ENCODE data around the gene EPX. TPM values are rescaled to one million over a fixed set of nuclear protein-coding genes. Genes with fewer than 3 reads are reported as not detected.

EPX gene
- total RNA-seq, 2 experiments from 2014 or later = not detected

DNA sequence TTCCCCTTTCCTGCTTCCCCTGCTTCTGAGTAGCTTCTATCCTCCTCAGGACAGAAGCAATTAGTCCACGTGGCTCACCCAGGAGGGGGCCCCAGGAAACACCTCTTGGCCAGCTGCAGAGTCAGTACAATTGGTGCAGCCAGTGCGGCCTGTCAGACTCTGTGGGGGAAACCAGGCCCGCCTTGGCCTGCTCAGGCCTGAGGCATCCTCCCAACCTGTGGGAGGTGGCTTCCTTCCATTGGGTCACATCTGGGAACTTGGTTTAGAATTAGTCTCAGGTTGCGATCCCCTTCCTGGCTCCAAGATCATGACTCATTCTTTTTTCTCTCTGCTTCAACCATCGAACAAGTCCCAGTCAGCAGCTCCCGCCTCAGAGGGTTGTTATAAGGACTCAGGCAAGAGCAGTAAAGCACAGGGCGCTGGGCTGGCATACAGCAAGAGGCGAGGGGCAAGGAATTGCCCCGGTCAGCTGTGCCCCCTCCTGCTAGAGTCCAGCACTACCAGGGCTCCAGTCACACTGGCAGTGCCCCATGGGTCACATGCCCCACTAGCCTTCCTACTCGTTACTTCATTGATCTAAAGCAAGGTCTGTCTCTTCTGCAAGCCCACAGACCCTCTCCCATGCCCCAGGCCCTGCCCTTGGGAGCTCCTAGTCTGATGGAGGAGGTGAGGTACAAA, 8.1 kb upstream of the EPX start:
- Mint-ChIP-seq H3K27me3 (peaks cover 4% of the 10 kb centered on the region), H3K36me3 (ENCODE audit: low read depth) (no peaks in the 10 kb centered on the region), H3K4me3 (no peak overlapping the region), H3K27ac (no peak overlapping the region), H3K9me3 (no peaks in the 10 kb centered on the region), H3K4me1 (ENCODE audit: low read depth) (no peaks in the 10 kb centered on the region)
- Histone ChIP-seq H3K27ac (ENCODE audit: low read depth in 1 of 2, low read length in 2 of 2) (no peak overlapping the region), H3K9me3 (ENCODE audit: control insufficient read depth in 1 of 2, insufficient read depth in 1 of 2, low read length in 2 of 2) (no peaks in the 10 kb centered on the region), H3K27me3 (ENCODE audit: control insufficient read depth in 1 of 2, insufficient read depth in 2 of 2, low read length in 2 of 2) (no peaks in the 10 kb centered on the region), H3K4me1 (ENCODE audit: insufficient read depth, low read length) (no peaks in the 10 kb centered on the region), H3K36me3 (ENCODE audit: insufficient read depth, low read length) (no peaks in the 10 kb centered on the region), H3K4me3 (ENCODE audit: low read length) (no peak overlapping the region)
- intact Hi-C loops (cut with DNase I, micrococcal nuclease) = no loop called here
- ChIA-PET POLR2A (no interaction called here), CTCF (interaction anchor here (0.7 kb wide), 1 partner anchor 217 kb away, joined by 3 read pairs; no protein-coding TSS in a partner anchor)
- TF ChIP-seq, protein P1, sequence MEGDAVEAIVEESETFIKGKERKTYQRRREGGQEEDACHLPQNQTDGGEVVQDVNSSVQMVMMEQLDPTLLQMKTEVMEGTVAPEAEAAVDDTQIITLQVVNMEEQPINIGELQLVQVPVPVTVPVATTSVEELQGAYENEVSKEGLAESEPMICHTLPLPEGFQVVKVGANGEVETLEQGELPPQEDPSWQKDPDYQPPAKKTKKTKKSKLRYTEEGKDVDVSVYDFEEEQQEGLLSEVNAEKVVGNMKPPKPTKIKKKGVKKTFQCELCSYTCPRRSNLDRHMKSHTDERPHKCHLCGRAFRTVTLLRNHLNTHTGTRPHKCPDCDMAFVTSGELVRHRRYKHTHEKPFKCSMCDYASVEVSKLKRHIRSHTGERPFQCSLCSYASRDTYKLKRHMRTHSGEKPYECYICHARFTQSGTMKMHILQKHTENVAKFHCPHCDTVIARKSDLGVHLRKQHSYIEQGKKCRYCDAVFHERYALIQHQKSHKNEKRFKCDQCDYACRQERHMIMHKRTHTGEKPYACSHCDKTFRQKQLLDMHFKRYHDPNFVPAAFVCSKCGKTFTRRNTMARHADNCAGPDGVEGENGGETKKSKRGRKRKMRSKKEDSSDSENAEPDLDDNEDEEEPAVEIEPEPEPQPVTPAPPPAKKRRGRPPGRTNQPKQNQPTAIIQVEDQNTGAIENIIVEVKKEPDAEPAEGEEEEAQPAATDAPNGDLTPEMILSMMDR (IDR thresholded peaks at IDR 0.05) = no peak
- ATAC-seq (ENCODE audit: poor library complexity) (no peak), DNase-seq (no peak)

DNA sequence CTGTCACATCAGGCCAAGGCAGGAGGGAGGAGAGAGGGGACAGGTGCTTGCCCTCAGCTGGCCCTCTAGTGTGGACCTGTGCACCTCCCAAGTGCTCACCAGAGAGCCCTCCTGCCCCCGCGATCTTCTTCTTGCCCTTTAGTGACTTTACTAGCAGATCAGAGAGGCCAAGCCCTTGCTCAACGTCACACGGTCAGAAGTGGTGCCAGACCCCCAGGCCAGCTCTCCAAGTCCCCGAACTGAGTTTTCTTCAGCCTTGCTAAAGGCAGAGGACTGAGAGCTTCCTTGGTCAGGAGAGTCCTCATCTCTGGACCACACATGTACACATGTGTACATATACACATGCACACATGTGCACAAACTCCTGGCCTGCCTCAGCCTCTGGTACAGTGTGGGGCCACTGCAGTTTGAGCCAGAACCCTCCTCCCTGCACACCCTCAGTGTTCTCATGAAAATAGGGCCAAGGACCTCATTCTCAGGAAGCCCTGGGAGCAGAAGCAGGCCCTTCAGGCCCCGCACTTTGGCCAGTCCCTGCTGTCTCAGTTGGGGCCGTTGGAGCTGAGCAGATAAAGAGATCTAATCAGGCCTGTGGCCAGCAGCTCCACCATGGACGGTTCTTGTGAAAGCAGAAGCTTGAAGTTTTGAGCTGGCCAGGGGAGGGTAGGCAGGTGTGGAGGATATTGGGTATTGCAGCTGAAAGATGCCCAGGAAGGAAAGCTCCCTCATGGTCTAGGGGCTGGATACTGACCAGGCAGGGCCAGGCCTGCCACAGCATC, 7.4 kb upstream of the EPX start:
- Histone ChIP-seq H3K27me3 (ENCODE audit: control insufficient read depth in 1 of 2, insufficient read depth in 2 of 2, low read length in 2 of 2) (peaks cover 0 to 6% of the 10 kb centered on the region in 2 experiments), H3K4me1 (ENCODE audit: insufficient read depth, low read length) (no peaks in the 10 kb centered on the region), H3K36me3 (ENCODE audit: insufficient read depth, low read length) (no peaks in the 10 kb centered on the region), H3K9me3 (ENCODE audit: control insufficient read depth in 1 of 2, insufficient read depth in 1 of 2, low read length in 2 of 2) (no peaks in the 10 kb centered on the region), H3K4me3 (ENCODE audit: low read length) (no peak overlapping the region), H3K27ac (ENCODE audit: low read depth in 1 of 2, low read length in 2 of 2) (no peak overlapping the region)
- Mint-ChIP-seq H3K9me3 (no peaks in the 10 kb centered on the region), H3K27ac (no peak overlapping the region), H3K4me3 (no peak overlapping the region), H3K27me3 (peaks cover 4% of the 10 kb centered on the region), H3K36me3 (ENCODE audit: low read depth) (no peaks in the 10 kb centered on the region), H3K4me1 (ENCODE audit: low read depth) (no peaks in the 10 kb centered on the region)
- DNase-seq (no peak), ATAC-seq (ENCODE audit: poor library complexity) (no peak)
- ChIA-PET POLR2A (no interaction called here), CTCF (no interaction called here)
- intact Hi-C loops (cut with DNase I, micrococcal nuclease) = no loop called here
- TF ChIP-seq, protein P1 (IDR thresholded peaks at IDR 0.05) = no peak

- intact Hi-C loops (cut with DNase I, micrococcal nuclease) = no loop called here
- ATAC-seq (ENCODE audit: poor library complexity) (no peak), DNase-seq (no peak)
- peaks cover 3 to 8% of the 10 kb centered on the region in 2 experiments for H3K27me3 ChIP-seq (ENCODE audit: control insufficient read depth in 1 of 2, insufficient read depth in 2 of 2, low read length in 2 of 2)
- no peak overlapping the region for H3K27ac ChIP-seq (ENCODE audit: low read depth in 1 of 2, low read length in 2 of 2)
- H3K27ac Mint-ChIP-seq = no peak overlapping the region
- H3K9me3 ChIP-seq (ENCODE audit: control insufficient read depth in 1 of 2, insufficient read depth in 1 of 2, low read length in 2 of 2) = no peaks in the 10 kb centered on the region
- no peaks in the 10 kb centered on the region for H3K36me3 Mint-ChIP-seq (ENCODE audit: low read depth)
- no peak overlapping the region for H3K4me3 ChIP-seq (ENCODE audit: low read length)
- H3K4me3 Mint-ChIP-seq = no peak overlapping the region
- H3K9me3 Mint-ChIP-seq = no peaks in the 10 kb centered on the region
- H3K4me1 Mint-ChIP-seq (ENCODE audit: low read depth) = no peaks in the 10 kb centered on the region
- ChIA-PET POLR2A (no interaction called here), CTCF (no interaction called here)
- H3K27me3 Mint-ChIP-seq = peaks cover 4% of the 10 kb centered on the region
- no peaks in the 10 kb centered on the region for H3K36me3 ChIP-seq (ENCODE audit: insufficient read depth, low read length)
- H3K4me1 ChIP-seq (ENCODE audit: insufficient read depth, low read length) = no peaks in the 10 kb centered on the region
- TF ChIP-seq, protein P1 (IDR thresholded peaks at IDR 0.05) = no peak
Measured at GRCh38 chr17:58186591-58186990, 5.9 kb upstream of the EPX start.
